DOHH2 (cell line): ENCODE measurements around the gene CALHM4.
A peak's percentile ranks its signal among the peaks of the same experiment; 100 is the strongest.

ENCODE experiments used
- H3F3A ChIP-seq: fragments of 200-600 bp; sonication (generic), shearing (Covaris generic); 2 replicates; pipeline ENCODE4 v1.6.0; 2016; ENCODE audit warnings: antibody characterized with exemption, mild to moderate bottlenecking; ENCODE audit not compliant: control insufficient read depth, insufficient read depth
- H3K27ac ChIP-seq: fragments of 200-600 bp; sonication (generic); 2 replicates; pipeline ENCODE4 v1.5.1; 2014; ENCODE audit warnings: low read depth, mild to moderate bottlenecking, low read length, moderate library complexity
- H3K27me3 ChIP-seq: fragments of 200-600 bp; sonication (generic); 2 replicates; pipeline ENCODE4 v1.6.1; 2014; ENCODE audit warnings: mild to moderate bottlenecking, low read length, mixed read lengths; ENCODE audit not compliant: control insufficient read depth
- H3K36me3 ChIP-seq: fragments of 200-600 bp; sonication (generic); 2 replicates; pipeline ENCODE4 v1.6.1; 2014; ENCODE audit warnings: mild to moderate bottlenecking, low read length, moderate library complexity, mixed read lengths; ENCODE audit not compliant: control insufficient read depth
- H3K4me1 ChIP-seq: fragments of 200-600 bp; sonication (generic); 2 replicates; pipeline ENCODE4 v1.6.1; 2014; ENCODE audit warnings: mild to moderate bottlenecking, low read length, mixed read lengths; ENCODE audit not compliant: control insufficient read depth
- H3K4me2 ChIP-seq: fragments of 200-600 bp; sonication (generic); 2 replicates; pipeline ENCODE4 v1.6.0; 2014; ENCODE audit warnings: mild to moderate bottlenecking, low read length, moderate library complexity
- H3K4me3 ChIP-seq: fragments of 200-600 bp; sonication (generic); 2 replicates; pipeline ENCODE4 v1.5.1; 2014; ENCODE audit warnings: mild to moderate bottlenecking, low read length, mixed read lengths
- H3K79me2 ChIP-seq: fragments of 200-600 bp; sonication (generic); 2 replicates; pipeline ENCODE4 v1.6.1; 2014; ENCODE audit warnings: mild to moderate bottlenecking, low read length, mixed read lengths; ENCODE audit not compliant: control insufficient read depth
- H3K9me2 ChIP-seq: fragments of 200-600 bp; sonication (generic); replicated peaks from 2 replicates; pipeline ENCODE4 v1.6.1; 2014; ENCODE audit warnings: mild to moderate bottlenecking, low read length, mixed read lengths; ENCODE audit not compliant: control insufficient read depth
- H3K9me3 ChIP-seq: fragments of 200-600 bp; sonication (generic); 2 replicates; pipeline ENCODE4 v1.6.1; 2014; ENCODE audit warnings: antibody characterized with exemption, low read length, mixed read lengths; ENCODE audit not compliant: control insufficient read depth, insufficient read depth
- H4K20me1 ChIP-seq: fragments of 200-600 bp; sonication (generic); 2 replicates; pipeline ENCODE4 v1.6.0; 2014; ENCODE audit warnings: low read depth, mild to moderate bottlenecking, antibody characterized with exemption, low read length, moderate library complexity; ENCODE audit not compliant: control insufficient read depth, insufficient read depth
- CTCF ChIP-seq: fragments of 200-600 bp; sonication (generic); IDR thresholded peaks from one replicate; pipeline ENCODE4 v1.5.1; 2014; ENCODE audit warnings: antibody characterized with exemption, mild to moderate bottlenecking, low read depth, low read length; ENCODE audit not compliant: poor library complexity, severe bottlenecking
- EZH2phosphoT487 ChIP-seq: fragments of 200-600 bp; sonication (generic); IDR thresholded peaks from 2 replicates; pipeline ENCODE4 v1.6.1; 2017; ENCODE audit warnings: borderline replicate concordance, mild to moderate bottlenecking, antibody characterized with exemption, low read length, moderate library complexity, mixed read lengths

Gene CALHM4

GRCh38 chr6:116530436-116530835, 23.1 kb upstream of the CALHM4 start:
- Histone ChIP-seq H3K9me3 (no peaks in the 10 kb centered on the region), H3F3A (no peaks in the 10 kb centered on the region), H3K4me1 (no peaks in the 10 kb centered on the region), H3K9me2 (no peaks in the 10 kb centered on the region), H3K4me3 (no peak overlapping the region), H3K79me2 (no peaks in the 10 kb centered on the region), H3K36me3 (no peaks in the 10 kb centered on the region), H3K27me3 (peaks cover 35% of the 10 kb centered on the region), H4K20me1 (no peaks in the 10 kb centered on the region), H3K4me2 (no peak overlapping the region), H3K27ac (no peak overlapping the region)
- TF ChIP-seq CTCF, result no peak
- no peak for TF ChIP-seq EZH2phosphoT487

DNA sequence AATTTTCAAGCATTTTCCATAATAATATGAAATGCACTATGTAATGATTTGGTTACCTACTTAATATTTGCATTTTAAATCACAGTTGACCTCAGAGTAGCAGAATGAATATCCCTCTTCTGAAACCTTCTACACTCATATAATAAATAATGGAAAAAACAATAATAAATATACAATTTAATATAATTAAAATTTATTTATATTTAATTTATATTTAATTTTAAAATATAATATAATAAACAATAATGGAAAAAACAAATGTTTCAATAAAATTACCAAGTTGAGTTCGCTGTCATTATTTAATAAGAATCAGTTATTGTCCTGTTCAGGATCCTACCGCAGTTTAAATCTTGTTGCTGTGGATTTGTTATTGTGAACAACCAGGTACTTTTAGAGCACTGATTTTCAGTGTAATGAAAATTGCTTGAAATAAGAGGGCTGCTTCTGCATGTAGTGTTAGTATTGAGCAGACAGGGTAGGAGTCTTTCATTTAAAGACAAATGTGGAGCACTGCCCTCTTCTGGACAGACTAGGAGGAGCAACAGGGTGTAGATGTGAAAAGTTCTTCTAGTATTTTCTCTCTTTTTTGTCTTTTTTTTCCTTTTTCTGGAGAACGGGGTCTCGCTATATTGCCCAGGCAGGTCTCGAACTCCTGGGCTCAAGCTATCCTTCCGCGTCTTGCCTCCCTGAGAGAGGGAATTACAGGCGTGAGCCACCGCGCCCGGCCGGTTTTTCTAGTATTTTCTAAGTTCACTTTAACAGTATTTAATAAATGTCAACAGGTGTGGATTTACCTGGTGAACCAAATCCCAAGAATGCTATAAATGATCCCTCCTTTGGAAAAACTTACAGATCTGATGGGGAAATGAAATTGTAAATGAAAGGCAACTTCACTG, 21.6 kb upstream of the CALHM4 start:
- Histone ChIP-seq H4K20me1 (no peaks in the 10 kb centered on the region), H3K4me3 (no peak overlapping the region), H3K9me2 (no peaks in the 10 kb centered on the region), H3K27ac (no peak overlapping the region), H3K79me2 (no peaks in the 10 kb centered on the region), H3K4me1 (no peaks in the 10 kb centered on the region), H3K9me3 (no peaks in the 10 kb centered on the region), H3K36me3 (no peaks in the 10 kb centered on the region), H3F3A (no peaks in the 10 kb centered on the region), H3K4me2 (no peak overlapping the region), H3K27me3 (peaks cover 36% of the 10 kb centered on the region)
- TF ChIP-seq CTCF (peak; percentile 78), EZH2phosphoT487 (no peak)

GRCh38 chr6:116533233-116533957, 20.2 kb upstream of the CALHM4 start:
- Histone ChIP-seq H3K9me2 (no peaks in the 10 kb centered on the region), H4K20me1 (no peaks in the 10 kb centered on the region), H3K79me2 (no peaks in the 10 kb centered on the region), H3K4me1 (no peaks in the 10 kb centered on the region), H3K9me3 (no peaks in the 10 kb centered on the region), H3K4me3 (no peak overlapping the region), H3K27ac (no peak overlapping the region), H3F3A (no peaks in the 10 kb centered on the region), H3K4me2 (no peak overlapping the region), H3K27me3 (peaks cover 36% of the 10 kb centered on the region), H3K36me3 (no peaks in the 10 kb centered on the region)
- TF ChIP-seq EZH2phosphoT487 (no peak), CTCF (no peak)
